Fibroblast of gingiva (primary cell): ENCODE data around the gene TNFRSF8.
A peak's percentile ranks its signal among the peaks of the same experiment; 100 is the strongest.

Experiments used
- DNase-seq: peaks from one replicate; pipeline ENCODE4 v3.0.0-alpha.2; 2011; ENCODE audit warnings: low read depth

The TNFRSF8 gene

DNA sequence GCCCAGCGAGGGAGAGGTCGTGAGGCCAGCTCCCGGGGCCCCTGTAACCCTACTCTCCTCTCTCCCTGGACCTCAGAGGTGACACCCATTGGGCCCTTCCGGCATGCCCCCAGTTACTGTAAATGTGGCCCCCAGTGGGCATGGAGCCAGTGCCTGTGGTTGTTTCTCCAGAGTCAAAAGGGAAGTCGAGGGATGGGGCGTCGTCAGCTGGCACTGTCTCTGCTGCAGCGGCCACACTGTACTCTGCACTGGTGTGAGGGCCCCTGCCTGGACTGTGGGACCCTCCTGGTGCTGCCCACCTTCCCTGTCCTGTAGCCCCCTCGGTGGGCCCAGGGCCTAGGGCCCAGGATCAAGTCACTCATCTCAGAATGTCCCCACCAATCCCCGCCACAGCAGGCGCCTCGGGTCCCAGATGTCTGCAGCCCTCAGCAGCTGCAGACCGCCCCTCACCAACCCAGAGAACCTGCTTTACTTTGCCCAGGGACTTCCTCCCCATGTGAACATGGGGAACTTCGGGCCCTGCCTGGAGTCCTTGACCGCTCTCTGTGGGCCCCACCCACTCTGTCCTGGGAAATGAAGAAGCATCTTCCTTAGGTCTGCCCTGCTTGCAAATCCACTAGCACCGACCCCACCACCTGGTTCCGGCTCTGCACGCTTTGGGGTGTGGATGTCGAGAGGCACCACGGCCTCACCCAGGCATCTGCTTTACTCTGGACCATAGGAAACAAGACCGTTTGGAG lies 80.0 kb downstream of the TNFRSF8 start:
- no peak for DNase-seq

DNA sequence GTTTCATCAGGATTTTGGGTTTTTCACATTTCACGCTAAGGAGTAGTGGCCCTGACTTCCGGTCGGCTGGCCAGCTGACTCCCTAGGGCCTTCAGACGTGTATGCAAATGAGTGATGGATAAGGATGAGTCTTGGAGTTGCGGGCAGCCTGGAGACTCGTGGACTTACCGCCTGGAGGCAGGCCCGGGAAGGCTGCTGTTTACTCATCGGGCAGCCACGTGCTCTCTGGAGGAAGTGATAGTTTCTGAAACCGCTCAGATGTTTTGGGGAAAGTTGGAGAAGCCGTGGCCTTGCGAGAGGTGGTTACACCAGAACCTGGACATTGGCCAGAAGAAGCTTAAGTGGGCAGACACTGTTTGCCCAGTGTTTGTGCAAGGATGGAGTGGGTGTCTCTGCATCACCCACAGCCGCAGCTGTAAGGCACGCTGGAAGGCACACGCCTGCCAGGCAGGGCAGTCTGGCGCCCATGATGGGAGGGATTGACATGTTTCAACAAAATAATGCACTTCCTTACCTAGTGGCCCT lies 80.6 kb downstream of the TNFRSF8 start:
- DNase-seq: peak; percentile 100

DNA sequence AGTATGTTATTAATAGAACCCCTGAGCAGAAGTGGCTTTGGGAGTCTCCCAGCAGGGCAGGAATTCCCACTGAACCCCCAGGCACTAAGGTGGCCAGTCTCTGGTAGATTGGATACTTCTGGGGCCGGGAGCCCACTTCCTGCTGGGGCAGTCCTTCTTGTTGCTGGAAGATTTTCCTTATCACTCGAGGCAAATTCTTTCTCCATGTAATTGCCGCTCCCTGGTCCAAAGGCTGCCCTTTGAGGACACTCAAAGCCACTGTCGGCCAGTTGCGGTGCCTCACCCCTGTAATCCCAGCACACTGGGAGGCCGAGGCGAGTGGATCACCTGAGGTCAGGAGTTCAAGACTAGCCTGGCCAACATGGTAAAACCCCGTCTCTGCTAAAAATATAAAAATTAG lies 81.1 kb downstream of the TNFRSF8 start:
- DNase-seq: no peak

DNA sequence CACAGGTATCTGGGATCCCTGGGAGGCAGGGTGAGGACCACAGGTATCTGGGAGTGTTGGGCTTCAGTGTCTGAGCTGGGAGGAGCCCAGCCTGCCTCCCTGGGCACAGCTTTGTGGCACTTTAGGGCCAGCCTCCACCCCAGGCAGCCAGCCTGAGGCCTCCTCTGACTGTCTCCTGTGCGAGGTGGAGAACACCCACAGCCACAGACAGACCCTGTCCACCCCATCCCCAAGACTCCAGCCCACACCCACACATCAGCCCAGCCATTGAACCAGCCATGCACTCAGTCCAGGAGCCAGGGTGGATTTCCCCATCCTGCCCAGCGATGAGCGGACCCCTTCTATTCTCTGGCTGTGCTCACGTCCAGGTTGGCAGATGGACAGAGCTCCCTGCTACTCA lies 81.9 kb downstream of the TNFRSF8 start:
- DNase-seq: no peak

DNA sequence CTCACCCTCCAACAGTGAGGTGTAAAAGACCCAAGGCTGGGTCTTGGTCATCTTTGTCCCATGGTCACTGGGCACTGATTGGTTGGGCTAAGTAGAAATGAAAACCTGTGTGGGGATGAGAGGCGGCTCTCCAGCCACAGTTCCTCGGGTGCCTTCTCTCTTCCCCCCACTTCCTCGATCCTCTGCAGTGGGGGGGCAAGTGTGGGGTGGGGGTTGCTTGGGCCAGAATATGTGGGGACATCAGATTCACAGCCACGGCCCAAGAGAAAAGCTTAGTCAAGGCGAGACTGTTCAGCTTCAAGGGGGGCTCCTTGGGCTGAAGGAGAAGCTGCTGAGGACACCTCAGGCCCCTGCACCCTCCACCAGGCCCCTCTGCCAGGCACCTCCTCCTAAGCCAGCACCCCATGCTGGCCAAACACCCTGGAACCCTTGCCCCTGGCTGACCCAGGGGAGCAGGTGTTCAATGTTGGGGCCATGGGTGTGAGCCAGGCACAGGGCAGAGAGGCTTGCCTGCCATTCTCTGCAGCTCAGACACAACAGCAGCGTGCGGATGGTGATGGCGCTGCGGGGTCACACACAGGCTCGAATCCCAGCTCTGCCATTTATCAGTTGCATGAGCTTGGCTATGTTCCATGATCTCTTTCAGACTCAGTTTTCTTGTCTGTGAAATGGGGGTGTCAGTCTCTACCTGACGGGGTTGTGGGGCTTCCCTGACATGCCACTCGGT lies 82.7 kb downstream of the TNFRSF8 start:
- no peak for DNase-seq

DNA sequence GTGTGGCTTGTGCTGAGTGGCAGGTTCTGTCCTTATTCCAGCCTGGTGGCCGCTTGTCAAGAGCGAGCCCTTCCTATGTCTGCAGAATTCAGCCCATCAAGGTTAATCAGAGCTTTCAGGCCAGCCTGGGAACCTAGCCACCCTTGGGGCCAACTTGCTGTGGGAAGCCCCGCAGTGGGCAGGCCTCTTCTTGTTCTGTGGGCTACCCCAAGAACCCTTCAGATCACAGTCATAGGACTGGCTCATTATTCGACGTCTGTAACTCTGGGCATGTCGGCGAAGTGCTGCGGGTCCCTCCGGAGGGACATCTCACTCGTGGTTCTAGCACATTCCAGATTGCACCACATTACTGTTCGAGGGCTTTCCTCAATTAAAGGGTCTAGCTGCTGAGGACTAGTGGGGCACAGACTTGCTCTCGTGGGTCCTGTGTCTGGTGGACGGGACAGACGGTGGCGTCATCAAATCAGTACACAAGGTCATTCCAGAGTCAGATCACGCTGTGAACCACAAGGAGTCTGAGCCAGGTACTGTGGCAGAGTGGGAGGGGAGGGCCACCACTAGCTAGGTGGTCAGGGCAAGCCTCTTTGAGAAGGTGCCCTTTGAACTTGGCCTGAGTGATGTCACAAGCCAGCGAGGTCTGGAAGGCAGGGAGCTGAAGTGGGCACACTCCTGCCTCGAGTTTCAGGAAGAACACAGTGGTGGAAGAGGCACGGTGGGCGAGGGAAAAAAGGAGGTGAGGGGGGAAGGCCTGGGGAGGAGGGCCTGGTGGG lies 83.4 kb downstream of the TNFRSF8 start:
- no peak for DNase-seq

DNA sequence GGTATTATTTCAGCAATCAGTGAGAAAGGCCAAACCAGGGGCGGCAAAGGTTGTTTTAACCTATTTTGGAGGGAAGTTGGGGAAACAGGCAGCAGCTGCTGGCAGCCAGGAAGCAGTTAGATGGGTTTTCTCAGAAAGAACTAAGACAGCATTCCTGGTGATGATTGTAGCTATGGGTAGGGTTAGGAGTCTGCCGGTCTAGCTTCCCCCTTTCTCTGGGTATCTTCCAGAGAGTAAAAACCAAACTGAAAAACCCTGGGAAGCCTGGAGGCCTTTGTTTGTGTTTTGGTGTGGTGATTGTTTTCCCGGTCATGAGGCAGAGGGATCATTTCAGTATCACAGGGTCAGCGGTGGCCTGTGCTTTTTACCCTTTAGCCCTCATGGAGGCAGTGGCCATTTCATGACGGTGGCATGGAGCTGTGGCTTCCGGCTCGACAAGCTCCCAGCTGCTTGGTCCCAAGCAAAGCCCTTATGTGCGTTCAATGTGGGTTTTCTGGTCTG lies 84.1 kb downstream of the TNFRSF8 start:
- no peak for DNase-seq

DNA sequence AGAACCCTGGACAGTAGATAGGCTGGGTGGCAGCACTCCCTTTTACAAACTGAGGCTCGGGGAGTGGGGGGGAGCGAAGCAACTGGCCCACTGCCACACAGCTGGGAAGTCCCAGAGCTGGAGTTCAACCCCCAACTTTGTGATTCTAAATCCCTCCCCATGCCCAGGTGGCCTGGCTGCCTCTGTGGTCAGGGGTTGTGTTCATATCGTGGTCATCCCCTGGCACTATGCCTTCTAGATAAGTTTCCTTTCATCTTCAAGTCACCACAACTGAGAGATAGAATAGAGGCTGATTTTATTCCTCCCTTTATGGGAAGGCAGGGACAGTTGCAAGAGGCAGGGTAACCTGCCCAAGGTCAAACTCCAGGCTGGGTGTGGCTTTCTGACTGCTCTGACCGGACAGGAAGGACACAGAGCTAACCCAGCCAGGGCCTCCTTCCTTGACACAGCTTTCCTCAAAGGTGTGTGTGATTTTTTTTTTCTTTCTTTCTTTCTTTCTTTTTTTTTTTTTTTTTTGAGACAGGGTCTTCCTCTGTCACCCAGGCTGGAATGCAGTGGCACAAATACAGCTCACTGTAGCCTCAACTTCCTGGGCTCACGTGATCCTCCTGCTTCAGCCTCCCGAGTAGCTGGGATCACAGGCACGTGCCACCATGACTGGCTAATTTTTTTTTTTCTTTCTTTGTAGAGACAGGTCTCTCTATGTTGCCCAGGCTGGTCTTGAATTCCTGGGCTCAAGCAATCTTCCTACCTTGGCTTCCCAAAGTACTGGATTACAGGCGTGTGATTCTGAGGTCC lies 85.3 kb downstream of the TNFRSF8 start:
- no peak for DNase-seq

DNA sequence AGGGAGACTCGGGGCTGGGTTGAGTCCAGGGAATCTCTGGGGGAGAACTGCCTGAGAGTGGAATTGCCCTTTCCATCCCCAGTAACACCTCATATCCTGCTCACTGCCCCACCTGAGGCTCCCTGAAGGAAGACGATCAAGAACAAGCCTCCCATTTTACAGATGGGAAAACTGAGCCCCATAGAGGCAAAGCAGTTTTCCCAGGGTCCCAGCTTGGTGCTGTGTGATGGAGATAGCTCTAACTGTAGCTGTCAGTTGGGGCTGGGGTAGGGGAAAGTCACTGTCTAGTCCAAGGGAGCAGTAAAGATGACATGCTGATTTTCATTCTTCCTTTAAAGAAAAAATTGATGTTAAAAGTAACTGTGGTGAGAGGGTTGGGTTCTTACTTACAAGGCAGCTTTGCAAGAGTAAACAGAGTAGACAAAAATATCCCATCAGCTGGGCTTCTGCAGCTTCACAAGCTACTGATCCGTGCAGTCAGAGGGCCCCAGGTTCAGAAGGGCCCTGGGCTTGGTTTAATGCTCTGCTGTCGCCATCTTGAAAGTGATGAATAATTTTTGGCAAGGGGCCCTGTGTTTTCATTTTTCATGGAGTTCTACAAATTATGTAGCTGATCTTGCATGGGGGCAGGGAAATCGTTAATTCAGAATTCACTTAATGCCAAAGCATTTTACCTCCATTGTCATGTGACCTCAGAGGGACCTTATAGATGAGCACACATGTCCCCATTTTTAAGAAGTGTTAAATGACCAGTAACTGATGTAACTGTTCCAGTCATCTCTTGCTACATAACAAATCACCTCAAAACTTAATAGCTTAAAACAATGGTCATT lies 86.1 kb downstream of the TNFRSF8 start:
- DNase-seq: no peak

DNA sequence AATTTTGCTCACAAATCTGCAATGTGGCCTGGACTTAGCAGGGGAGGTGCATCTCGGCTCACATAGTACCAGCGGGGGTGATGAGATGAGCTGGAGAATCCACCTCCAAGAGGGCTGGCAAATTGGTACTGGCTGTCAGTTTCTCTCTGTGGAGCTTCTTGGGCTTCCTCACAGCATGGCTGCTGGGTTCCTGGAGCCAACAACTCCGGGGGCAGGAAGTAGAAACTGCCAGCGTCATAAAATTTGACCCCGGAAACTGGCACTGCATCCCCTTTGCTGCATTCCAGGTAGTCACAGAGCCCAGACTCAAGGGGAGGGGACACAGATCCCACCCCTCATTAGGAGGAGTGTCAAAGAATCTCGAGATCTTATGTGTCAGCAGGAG lies 86.7 kb downstream of the TNFRSF8 start:
- no peak for DNase-seq

DNA sequence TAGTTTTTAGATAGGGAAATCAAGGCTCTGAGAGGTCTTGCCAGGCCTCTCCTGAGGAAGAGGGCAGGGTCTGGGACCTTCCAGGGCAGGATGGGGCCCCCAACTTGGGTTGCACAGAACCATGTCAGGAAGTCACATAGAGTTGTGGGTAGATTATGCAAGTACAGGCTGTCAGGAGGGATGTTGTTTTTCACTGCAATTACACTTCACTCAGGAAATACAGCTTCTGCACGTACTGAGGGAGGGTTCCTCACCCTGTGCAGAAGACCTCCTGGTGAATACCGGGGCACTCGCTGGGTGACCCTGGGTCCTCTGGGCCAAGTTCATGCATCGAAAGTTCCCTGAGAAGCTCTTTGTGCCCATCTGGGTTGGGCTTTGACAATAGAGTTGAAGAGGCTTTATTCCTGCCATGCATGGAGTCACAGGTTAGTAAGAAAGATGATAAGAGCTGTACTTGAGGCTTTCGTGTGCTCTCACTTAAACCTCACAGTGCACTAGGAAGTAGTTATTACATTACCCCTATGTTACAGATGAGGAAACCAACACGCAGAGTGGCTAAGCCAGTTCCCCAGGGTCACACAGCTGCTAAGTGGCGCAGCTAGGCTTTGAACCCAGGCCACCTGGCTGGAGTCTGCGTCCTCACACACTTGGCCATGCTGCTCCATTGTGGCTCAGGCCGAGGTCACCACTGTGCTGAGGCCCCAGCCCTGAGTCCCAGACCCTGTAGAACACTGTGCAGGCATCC lies 87.5 kb downstream of the TNFRSF8 start:
- DNase-seq: no peak

DNA sequence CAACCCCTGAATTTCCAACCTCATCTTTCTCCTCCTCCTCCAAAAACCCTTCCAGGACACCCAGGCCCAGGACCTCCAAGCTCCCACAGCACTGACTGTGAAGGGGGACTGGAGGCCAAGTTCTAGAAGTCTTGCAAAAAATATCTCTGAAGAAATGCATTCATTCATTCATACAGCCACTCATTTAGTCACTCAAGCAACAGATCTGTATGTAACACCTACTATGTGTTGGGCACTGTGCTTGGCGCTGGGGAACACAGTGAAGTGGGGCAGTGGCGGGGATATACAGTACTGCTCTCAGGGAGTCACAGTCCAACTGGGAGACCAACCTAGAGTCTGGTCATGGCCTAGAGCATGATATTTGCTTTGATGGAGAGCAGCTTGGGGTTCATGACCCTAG lies 88.4 kb downstream of the TNFRSF8 start:
- DNase-seq: no peak

DNA sequence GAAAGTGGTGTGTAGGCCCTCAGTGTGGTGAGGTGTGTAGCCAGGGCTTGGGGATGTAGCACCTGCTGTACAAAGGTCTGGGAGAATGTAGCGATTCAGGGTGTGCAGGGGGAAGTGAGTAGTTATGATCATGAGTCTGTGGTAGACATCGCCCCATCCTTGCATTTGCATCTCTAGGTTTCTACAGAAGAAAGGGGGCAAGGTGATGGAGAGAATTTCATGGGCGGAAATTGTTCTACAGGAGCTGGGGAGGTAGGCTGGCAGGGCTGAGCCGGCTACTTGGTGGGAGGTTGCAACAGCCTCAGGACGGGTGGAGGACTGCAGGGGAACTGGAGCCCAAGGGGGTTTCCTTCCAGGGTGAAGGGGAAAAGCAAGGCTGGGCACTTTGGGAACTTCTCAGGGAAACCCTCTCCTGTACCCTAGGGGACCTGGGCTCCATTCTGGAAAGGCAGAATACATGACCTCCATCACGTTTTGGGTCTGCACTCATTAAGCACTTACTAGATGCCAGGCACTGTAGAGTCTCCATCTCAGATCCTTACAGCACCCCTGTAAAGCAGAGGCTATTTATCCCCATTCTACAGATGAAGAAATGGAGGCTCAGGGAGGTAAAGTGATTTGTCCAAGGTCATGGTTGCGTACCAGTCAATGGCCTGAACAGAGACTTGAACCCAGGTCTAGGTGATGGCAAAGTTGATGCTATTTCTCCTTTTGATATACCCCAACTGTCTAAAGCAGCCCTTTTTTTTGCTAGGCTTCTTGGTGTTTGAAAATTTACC lies 89.2 kb downstream of the TNFRSF8 start:
- no peak for DNase-seq

DNA sequence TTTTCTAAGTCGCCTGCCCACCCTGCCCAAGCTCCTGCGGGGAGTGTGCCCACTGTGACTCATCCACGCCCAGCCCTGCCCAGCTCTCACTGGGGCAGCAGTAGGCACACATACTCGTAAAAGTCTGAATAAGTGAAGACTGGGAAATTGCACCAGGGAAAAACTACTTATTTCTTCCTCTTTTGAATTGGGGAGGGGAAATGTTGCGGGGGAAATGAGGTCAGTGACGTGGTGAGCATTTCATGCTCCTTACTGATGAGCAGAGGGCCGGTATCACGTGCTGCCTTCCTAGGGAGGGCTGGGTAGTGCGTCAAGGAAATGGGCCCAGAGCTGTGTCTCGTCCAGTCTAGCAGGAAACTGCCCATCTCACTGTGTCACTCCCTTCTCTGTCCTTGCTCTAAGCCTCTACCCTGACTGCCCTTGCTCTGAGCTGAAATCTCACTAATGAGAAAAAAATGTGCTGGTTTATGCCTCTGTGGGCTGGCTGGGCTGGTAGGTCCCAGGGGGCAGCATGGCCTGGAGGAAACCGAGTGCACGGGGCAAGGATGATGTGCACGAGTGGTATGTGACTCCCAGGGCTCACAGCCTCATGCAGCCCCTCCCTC lies 90.2 kb downstream of the TNFRSF8 start:
- peak; percentile 93 for DNase-seq

DNA sequence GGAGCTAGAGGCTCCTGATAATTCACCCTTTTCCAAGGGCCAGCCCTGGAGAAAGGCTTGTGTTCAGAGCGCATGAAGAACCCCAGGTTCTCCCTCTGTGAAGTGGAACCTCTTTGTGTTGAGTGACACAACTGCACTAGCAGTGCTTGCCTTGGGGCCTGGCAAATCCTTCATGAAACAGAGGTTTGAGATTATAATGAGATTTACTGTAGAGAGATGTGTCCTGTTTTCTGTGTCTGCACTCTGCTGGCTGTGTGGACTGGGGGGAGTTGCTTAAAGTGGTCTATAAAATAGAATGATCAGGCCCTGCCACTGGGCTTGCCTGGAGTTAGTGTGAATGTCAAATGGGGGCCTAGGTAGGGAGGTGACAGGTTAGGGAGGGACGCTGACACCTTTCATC lies 92.2 kb downstream of the TNFRSF8 start:
- DNase-seq: no peak

DNA sequence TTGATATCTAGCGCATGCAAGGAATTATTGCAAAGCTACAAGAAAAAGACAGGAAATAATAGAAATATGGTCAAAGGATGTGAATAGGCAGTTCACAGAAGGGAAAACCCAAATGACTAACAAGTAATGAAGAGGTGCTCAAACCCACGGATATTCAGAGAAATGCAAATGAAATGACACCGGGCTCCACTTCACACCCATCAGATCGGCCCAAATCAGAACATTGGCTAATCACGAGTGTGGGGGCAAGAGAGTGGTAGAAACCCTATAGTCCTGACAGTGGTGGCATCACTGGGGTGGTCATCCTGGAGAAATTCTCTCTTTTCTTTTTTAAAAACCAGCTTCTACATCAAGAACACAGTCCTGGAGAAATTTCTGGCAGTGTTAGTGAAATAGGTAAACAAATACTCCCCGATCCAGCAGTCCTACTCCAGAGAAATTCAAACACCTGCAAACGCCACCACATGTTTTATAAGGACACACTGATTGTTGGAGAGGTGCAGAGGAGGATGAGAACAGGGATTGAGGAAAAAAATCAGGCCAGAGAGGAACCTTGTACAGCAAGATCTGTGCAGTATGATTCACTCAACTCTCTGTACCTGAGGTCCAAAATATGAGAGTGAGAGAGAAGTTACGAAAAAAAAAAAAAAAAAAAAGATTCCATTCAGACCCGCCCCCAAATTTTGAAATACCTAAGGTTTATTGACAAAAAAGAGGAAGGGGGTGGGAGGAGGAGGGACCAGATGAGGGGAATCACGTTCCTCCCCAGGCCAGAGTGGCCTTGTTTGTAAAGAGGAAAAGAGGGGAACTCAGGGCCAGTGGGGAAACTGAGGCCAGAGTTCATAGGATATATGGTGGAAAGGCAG lies 94.5 kb downstream of the TNFRSF8 start:
- no peak for DNase-seq

DNA sequence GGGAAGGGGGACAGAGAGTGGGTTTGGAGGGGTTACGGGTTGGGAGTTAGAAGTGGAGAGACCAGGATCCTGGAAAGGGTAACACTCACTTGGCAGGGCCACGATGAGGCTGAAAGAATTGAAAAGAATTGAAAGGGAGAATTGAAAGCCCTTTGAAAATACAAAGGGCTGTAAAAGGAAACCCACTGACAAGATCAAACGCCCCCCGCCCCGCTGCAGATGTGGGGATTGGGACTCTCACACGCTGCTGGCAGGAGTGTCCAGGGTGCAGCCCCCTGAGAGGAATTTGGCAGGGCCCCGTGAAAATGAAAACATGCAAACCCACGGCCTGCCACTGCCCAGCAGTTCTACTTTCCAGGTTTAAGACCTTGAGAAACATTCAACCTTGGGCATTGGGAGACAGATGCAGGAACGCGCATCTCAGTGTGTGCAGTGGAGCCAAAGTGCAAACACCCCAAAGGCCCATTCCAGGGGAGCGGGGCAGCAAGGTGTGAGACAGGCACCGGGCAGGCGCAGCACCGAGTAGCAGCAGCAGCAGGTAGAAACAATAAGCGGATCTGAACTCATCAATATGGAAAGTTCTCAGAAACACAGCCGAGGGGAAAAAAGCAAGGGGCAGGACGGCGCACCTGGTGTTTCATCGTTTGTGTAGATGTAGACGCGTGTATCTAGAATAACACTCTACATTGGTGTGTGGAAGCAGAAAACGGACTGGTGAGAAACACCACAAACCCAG lies 95.4 kb downstream of the TNFRSF8 start:
- no peak for DNase-seq
